Endothelial cell (in vitro differentiated cells): ENCODE measurements around the gene KCNH2. TPM values are rescaled to one million over a fixed set of nuclear protein-coding genes. Genes with fewer than 3 reads are reported as not detected.

Source experiments
- DNase-seq: peaks from one replicate; pipeline ENCODE4 v3.0.0; 2021; ENCODE audit warnings: low spot score
- H3K27ac Mint-ChIP-seq: one replicate; pipeline ENCODE4 v1.8.0; 2021; ENCODE audit warnings: mixed read lengths, inconsistent platforms; ENCODE audit not compliant: unreplicated experiment
- H3K27me3 Mint-ChIP-seq: one replicate; pipeline ENCODE4 v1.8.0; 2021; ENCODE audit warnings: mild to moderate bottlenecking, moderate library complexity, mixed read lengths, inconsistent platforms; ENCODE audit not compliant: unreplicated experiment
- H3K36me3 Mint-ChIP-seq: one replicate; pipeline ENCODE4 v1.8.0; 2021; ENCODE audit warnings: mild to moderate bottlenecking, low read depth, mixed read lengths, inconsistent platforms; ENCODE audit not compliant: unreplicated experiment
- H3K4me1 Mint-ChIP-seq: one replicate; pipeline ENCODE4 v1.8.0; 2021; ENCODE audit warnings: mild to moderate bottlenecking, mixed read lengths, inconsistent platforms; ENCODE audit not compliant: unreplicated experiment
- H3K4me3 Mint-ChIP-seq: one replicate; pipeline ENCODE4 v1.8.0; 2021; ENCODE audit warnings: mild to moderate bottlenecking, mixed read lengths, inconsistent platforms; ENCODE audit not compliant: unreplicated experiment
- H3K9me3 Mint-ChIP-seq: one replicate; pipeline ENCODE4 v1.8.0; 2021; ENCODE audit warnings: mixed read lengths, inconsistent platforms; ENCODE audit not compliant: unreplicated experiment
- CTCF ChIP-seq: fragments of 200-600 bp; sonication (generic); IDR thresholded peaks from one replicate; pipeline ENCODE4 v1.5.0; 2021; ENCODE audit warnings: antibody characterized with exemption; ENCODE audit not compliant: unreplicated experiment
- total RNA-seq: library from RNA; stranded (reverse); fragmentation: NEBNext Ultra II Directional; extraction: Animal tissue kit (Norgen Biotek cat#: 25700); gene quantifications from one replicate; pipeline ENCODE4 v1.2.1, GENCODE V29; 2021; ENCODE audit not compliant: unreplicated experiment

KCNH2 gene
- total RNA-seq, 1 donor from 2014 or later, result 3.4 TPM

GRCh38 chr7:150904011-150904909 is 73.9 kb downstream of the KCNH2 start:
- H3K4me1 Mint-ChIP-seq, result peaks cover 3% of the 10 kb centered on the region
- peaks cover 1% of the 10 kb centered on the region for H3K36me3 Mint-ChIP-seq
- H3K9me3 Mint-ChIP-seq, result no peaks in the 10 kb centered on the region
- no peak overlapping the region for H3K27ac Mint-ChIP-seq
- DNase-seq, result no peak
- no peak for TF ChIP-seq CTCF
- peaks cover 7% of the 10 kb centered on the region for H3K27me3 Mint-ChIP-seq
- H3K4me3 Mint-ChIP-seq, result no peak overlapping the region

- H3K9me3 Mint-ChIP-seq, result no peaks in the 10 kb centered on the region
- no peak overlapping the region for H3K27ac Mint-ChIP-seq
- TF ChIP-seq CTCF, result no peak
- H3K4me1 Mint-ChIP-seq, result peaks cover 3% of the 10 kb centered on the region
- H3K36me3 Mint-ChIP-seq, result peaks cover 3% of the 10 kb centered on the region
- DNase-seq, result no peak
- H3K27me3 Mint-ChIP-seq, result peaks cover 7% of the 10 kb centered on the region
- H3K4me3 Mint-ChIP-seq, result no peak overlapping the region
Observed at GRCh38 chr7:150903606-150904005, 74.5 kb downstream of the KCNH2 start.

- H3K4me1 Mint-ChIP-seq, result peaks cover 3% of the 10 kb centered on the region
- no peak overlapping the region for H3K27ac Mint-ChIP-seq
- no peaks in the 10 kb centered on the region for H3K9me3 Mint-ChIP-seq
- no peak for TF ChIP-seq CTCF
- H3K27me3 Mint-ChIP-seq, result peaks cover 7% of the 10 kb centered on the region
- no peak for DNase-seq
- no peak overlapping the region for H3K4me3 Mint-ChIP-seq
- H3K36me3 Mint-ChIP-seq, result peaks cover 3% of the 10 kb centered on the region
Observed at GRCh38 chr7:150902078-150903033, 75.8 kb downstream of the KCNH2 start.

GRCh38 chr7:150901160-150902035 is 76.7 kb downstream of the KCNH2 start:
- peaks cover 3% of the 10 kb centered on the region for H3K4me1 Mint-ChIP-seq
- H3K27ac Mint-ChIP-seq, result no peak overlapping the region
- no peak for DNase-seq
- peaks cover 7% of the 10 kb centered on the region for H3K27me3 Mint-ChIP-seq
- no peaks in the 10 kb centered on the region for H3K9me3 Mint-ChIP-seq
- peaks cover 3% of the 10 kb centered on the region for H3K36me3 Mint-ChIP-seq
- TF ChIP-seq CTCF, result no peak
- H3K4me3 Mint-ChIP-seq, result no peak overlapping the region
